SK-N-SH (cell line): ENCODE measurements around the gene NPDC1. TPM values are rescaled to one million over a fixed set of nuclear protein-coding genes. Genes with fewer than 3 reads are reported as not detected.

Experiments
- CTCF ChIA-PET: fragments of 300-600, 350-600 bp; formaldehyde crosslinking; extraction: SDS; loops from one replicate; lab custom pipeline; 2021; lab: Yijun Ruan, JAX
- POLR2A ChIA-PET: fragments of 350-600 bp; sonication (Branson Sonifier 250); formaldehyde crosslinking; extraction: SDS; loops from one replicate; lab custom pipeline; 2020; ENCODE audit warnings: antibody characterized with exemption, inconsistent platforms; lab: Yijun Ruan, JAX
- DNase-seq: peaks from one replicate; pipeline ENCODE4 v3.0.0; 2012
- H2AFZ ChIP-seq: fragments of 200-600 bp; sonication (generic); 2 replicates; pipeline ENCODE4 v1.8.1; 2016; ENCODE audit warnings: antibody characterized with exemption, mild to moderate bottlenecking, low read depth
- H3F3A ChIP-seq: fragments of 200-600 bp; sonication (generic); replicated peaks from 2 replicates; pipeline ENCODE3; 2016; ENCODE audit warnings: antibody characterized with exemption, mild to moderate bottlenecking; ENCODE audit not compliant: insufficient read depth
- H3K27ac ChIP-seq, 2 experiments: fragments of 200-500 bp in 1 of 2; fragments of 200-600 bp in 1 of 2; sonication (Bioruptor generic) in 1 of 2; sonication (generic), shearing (Covaris generic) in 1 of 2; 2 replicates each; pipeline versions ENCODE4 v1.5.1 to v1.6.1; 2014 to 2016; ENCODE audit warnings: low read depth in 2 of 2, inconsistent platforms in 1 of 2, low read length in 1 of 2, mild to moderate bottlenecking in 1 of 2, mixed read lengths in 1 of 2
- H3K27me3 ChIP-seq: fragments of 200-600 bp; sonication (generic), shearing (Covaris generic); 2 replicates; pipeline ENCODE4 v1.6.1; 2016; ENCODE audit warnings: mixed run types; ENCODE audit not compliant: insufficient read depth
- H3K36me3 ChIP-seq, 2 experiments: fragments of 200-500 bp in 1 of 2; fragments of 200-600 bp in 1 of 2; sonication (Bioruptor generic) in 1 of 2; sonication (generic) in 1 of 2; replicated peaks in 1 of 2; 2 replicates each; pipeline versions ENCODE3 to v1.5.1; 2014 to 2016; ENCODE audit warnings: low read length in 1 of 2, mild to moderate bottlenecking in 1 of 2; ENCODE audit not compliant: insufficient read depth in 2 of 2, control insufficient read depth in 1 of 2
- H3K4me1 ChIP-seq, 2 experiments: fragments of 200-500 bp in 1 of 2; fragments of 200-600 bp in 1 of 2; sonication (Bioruptor generic) in 1 of 2; sonication (generic), shearing (Covaris generic) in 1 of 2; 2 replicates each; pipeline versions ENCODE4 v1.5.1 to v1.6.1; 2014 to 2016; ENCODE audit warnings: low read depth in 1 of 2, low read length in 1 of 2, mixed run types in 1 of 2; ENCODE audit not compliant: insufficient read depth in 2 of 2, control insufficient read depth in 1 of 2
- H3K4me2 ChIP-seq: fragments of 200-600 bp; sonication (generic), shearing (Covaris generic); 2 replicates; pipeline ENCODE4 v1.6.1; 2017; ENCODE audit warnings: mixed run types
- H3K4me3 ChIP-seq, 2 experiments: fragments of 200-500 bp in 1 of 2; fragments of 200-600 bp in 1 of 2; sonication (Bioruptor generic) in 1 of 2; sonication (generic), shearing (Covaris generic) in 1 of 2; 2 replicates each; pipeline versions ENCODE4 v1.5.1 to v1.8.1; 2014 to 2016; ENCODE audit warnings: low read depth in 2 of 2, inconsistent platforms in 1 of 2, low read length in 1 of 2, mild to moderate bottlenecking in 1 of 2, mixed read lengths in 1 of 2, moderate library complexity in 1 of 2
- H3K79me2 ChIP-seq: fragments of 200-600 bp; sonication (generic); 2 replicates; pipeline ENCODE4 v1.8.1; 2017; ENCODE audit warnings: mild to moderate bottlenecking; ENCODE audit not compliant: insufficient read depth
- H3K9ac ChIP-seq: fragments of 200-600 bp; sonication (generic); 2 replicates; pipeline ENCODE4 v1.6.1; 2017; ENCODE audit warnings: mixed run types
- H3K9me2 ChIP-seq: fragments of 200-600 bp; sonication (generic); 2 replicates; pipeline ENCODE4 v1.6.1; 2017; ENCODE audit warnings: mixed run types
- H3K9me3 ChIP-seq: fragments of 200-600 bp; sonication (generic); 2 replicates; pipeline ENCODE4 v1.6.1; 2017; ENCODE audit warnings: mixed run types, mild to moderate bottlenecking, moderate library complexity
- H4K20me1 ChIP-seq: fragments of 200-600 bp; sonication (generic); 2 replicates; pipeline ENCODE4 v1.6.1; 2017; ENCODE audit warnings: mild to moderate bottlenecking, mixed run types; ENCODE audit not compliant: insufficient read depth
- CHD2 ChIP-seq: fragments of 150-350 bp; IDR thresholded peaks from 2 replicates; pipeline ENCODE4 v1.6.1; 2018; ENCODE audit warnings: low read length; ENCODE audit not compliant: partially characterized antibody
- CTCF ChIP-seq: fragments of 200-600 bp; sonication (generic); IDR thresholded peaks from 2 replicates; pipeline ENCODE4 v1.6.1; 2017; ENCODE audit warnings: antibody characterized with exemption, mild to moderate bottlenecking, moderate library complexity
- ELF1 ChIP-seq: IDR thresholded peaks from 2 replicates; pipeline ENCODE4 v1.4.0; 2012
- FOSL2 ChIP-seq: IDR thresholded peaks from 2 replicates; pipeline ENCODE4 v1.4.0; 2012; ENCODE audit warnings: low read depth, mild to moderate bottlenecking, moderate library complexity, borderline replicate concordance
- FOXM1 ChIP-seq: IDR thresholded peaks from 2 replicates; pipeline ENCODE4 v1.4.0; 2012; ENCODE audit warnings: low read depth, mild to moderate bottlenecking
- GABPA ChIP-seq: IDR thresholded peaks from 2 replicates; pipeline ENCODE4 v1.4.0; 2012; ENCODE audit warnings: low read depth, mild to moderate bottlenecking
- IRF3 ChIP-seq: fragments of 150-350 bp; IDR thresholded peaks from 2 replicates; pipeline ENCODE4 v1.6.1; 2016; ENCODE audit warnings: mild to moderate bottlenecking, low read depth, low read length
- MXI1 ChIP-seq: IDR thresholded peaks from 2 replicates; pipeline ENCODE4 v1.6.1; 2012; ENCODE audit warnings: mild to moderate bottlenecking, low read depth, low read length, improper control_type of control experiment
- NRF1 ChIP-seq: IDR thresholded peaks from 2 replicates; pipeline ENCODE4 v1.6.1; 2012; ENCODE audit warnings: low read depth, mild to moderate bottlenecking, low read length
- PBX3 ChIP-seq: IDR thresholded peaks from 2 replicates; pipeline ENCODE4; 2012
- POLR2AphosphoS5 ChIP-seq: IDR thresholded peaks from 2 replicates; pipeline ENCODE4 v1.6.1; 2012; ENCODE audit warnings: low read depth, low read length
- REST ChIP-seq: IDR thresholded peaks from 2 replicates; pipeline ENCODE4 v1.6.1; 2012; ENCODE audit warnings: mild to moderate bottlenecking, low read depth, low read length, moderate library complexity
- RFX5 ChIP-seq: IDR thresholded peaks from 2 replicates; pipeline ENCODE4 v1.6.1; 2012; ENCODE audit warnings: mild to moderate bottlenecking, improper control_type of control experiment, low read length
- RXRA ChIP-seq: IDR thresholded peaks from 2 replicates; pipeline ENCODE4 v1.4.0; 2012; ENCODE audit warnings: low read depth, mild to moderate bottlenecking, borderline replicate concordance
- SIN3A ChIP-seq: IDR thresholded peaks from 2 replicates; pipeline ENCODE4 v1.6.1; 2012; ENCODE audit warnings: low read depth, mild to moderate bottlenecking, low read length, moderate library complexity, borderline replicate concordance
- TAF1 ChIP-seq: IDR thresholded peaks from 2 replicates; pipeline ENCODE4 v1.6.1; 2012; ENCODE audit warnings: low read depth, mild to moderate bottlenecking, low read length, moderate library complexity, borderline replicate concordance
- TCF12 ChIP-seq: IDR thresholded peaks from 2 replicates; pipeline ENCODE4 v1.4.0; 2012
- TEAD4 ChIP-seq: IDR thresholded peaks from 2 replicates; pipeline ENCODE4 v1.4.0; 2012; ENCODE audit warnings: mild to moderate bottlenecking, borderline replicate concordance; ENCODE audit not compliant: insufficient read depth
- USF1 ChIP-seq: IDR thresholded peaks from 2 replicates; pipeline ENCODE4 v1.4.0; 2012; ENCODE audit warnings: low read depth, borderline replicate concordance
- ZBTB33 ChIP-seq: IDR thresholded peaks from 2 replicates; pipeline ENCODE4 v1.4.0; 2012; ENCODE audit warnings: low read depth, borderline replicate concordance
- WGBS: methylation state at CpG from one replicate; pipeline ENCODE4 v1.1.6; 2017; ENCODE audit warnings: low lambda C conversion rate; 5-methylcytosine and 5-hydroxymethylcytosine counted together
- polyA plus RNA-seq, 3 experiments: library from polyadenylated mRNA; depleted of rRNA; stranded (reverse); fragments of >200 nt; gene quantifications; 2 replicates each; pipeline ENCODE4 v1.2.3, GENCODE V29; 2012

NPDC1 gene
- polyA plus RNA-seq, 1 of the 3 experiments (the other 2 are of a cell fraction), result 48.1 TPM

- no peak overlapping the region for H3K4me2 ChIP-seq
- no peak for TF ChIP-seq GABPA
- no peak for TF ChIP-seq CTCF
- no peak for TF ChIP-seq POLR2AphosphoS5
- TF ChIP-seq FOXM1, result no peak
- no peak for TF ChIP-seq TCF12
- no peak for TF ChIP-seq TEAD4
- TF ChIP-seq FOSL2, result no peak
- TF ChIP-seq CHD2, result no peak
- no peak for TF ChIP-seq PBX3
- no peak for TF ChIP-seq ELF1
- no peak for TF ChIP-seq SIN3A
- no peak for TF ChIP-seq USF1
- no peak for TF ChIP-seq MXI1
- no peak for TF ChIP-seq NRF1
- no peak for TF ChIP-seq TAF1
- TF ChIP-seq IRF3, result no peak
- no peak for TF ChIP-seq RFX5
- no peak for TF ChIP-seq RXRA
- no peak for TF ChIP-seq REST
- TF ChIP-seq ZBTB33, result no peak
- H3K27me3 ChIP-seq, result no peaks in the 10 kb centered on the region
- H3K9me2 ChIP-seq, result no peaks in the 10 kb centered on the region
- no peaks in the 10 kb centered on the region for H3K79me2 ChIP-seq
- H3F3A ChIP-seq, result no peaks in the 10 kb centered on the region
- CTCF ChIA-PET, result interaction anchor here (0.7 to 2.2 kb wide), 5 partner anchors 18 to 37 kb away, joined by 3 to 10 read pairs (median 6); partner anchors contain the start of genes ABCA2 and PAXX
- DNase-seq, result no peak
- WGBS, result 97% methylated on average over 12 of the region's 49 CpGs
- no peaks in the 10 kb centered on the region for H3K9me3 ChIP-seq
- no peak overlapping the region for H2AFZ ChIP-seq
- no peak overlapping the region for H3K4me3 ChIP-seq
- no peak overlapping the region for H3K9ac ChIP-seq
- H3K27ac ChIP-seq, result no peak overlapping the region
- peaks cover 0 to 10% of the 10 kb centered on the region in 2 experiments for H3K36me3 ChIP-seq
- POLR2A ChIA-PET, result no interaction called here
- no peaks in the 10 kb centered on the region for H4K20me1 ChIP-seq
- no peaks in the 10 kb centered on the region for H3K4me1 ChIP-seq
These were observed 35.8 kb downstream of the NPDC1 start for GRCh38 chr9:137009938-137010732.
